HG03103 (cell line): ENCODE results near the gene GRK4.
"Not testable (repeated sequence)": the region's sequence is repeated elsewhere in the genome, so short reads cannot be mapped to it uniquely, and the experiment has no call there.

ENCODE experiments used
- ATAC-seq: cut with Tn5 transposase; IDR thresholded peaks from one replicate; pipeline ENCODE4 v1.9.1; 2021; ENCODE audit warnings: low read depth; ENCODE audit not compliant: unreplicated experiment

Gene GRK4

GRCh38 chr4:2963175-2963965 lies at the start of gene GRK4, which contains the start of gene NOP14:
TSS of gene GRK4 (plus strand) at chr4:2963571. CDS start at chr4:2964071, 500 bp downstream.
TSS of gene NOP14 (minus strand) at chr4:2963406. CDS start at chr4:2963319, 87 bp downstream.
- peak; percentile 88 for ATAC-seq

GRCh38 chr4:2914256-2915126 lies 48.9 kb upstream of the GRK4 start:
- ATAC-seq, result no peak

- no peak for ATAC-seq
Measured at GRCh38 chr4:2915789-2916188, 47.6 kb upstream of the GRK4 start.

- ATAC-seq, result not testable (repeated sequence)
Measured at GRCh38 chr4:2916696-2917095, 46.7 kb upstream of the GRK4 start.

- not testable (repeated sequence) for ATAC-seq
Measured at GRCh38 chr4:2918300-2918699, 45.1 kb upstream of the GRK4 start.

- not testable (repeated sequence) for ATAC-seq
Measured at GRCh38 chr4:2918714-2919113, 44.7 kb upstream of the GRK4 start.

- not testable (repeated sequence) for ATAC-seq
Measured at GRCh38 chr4:2922453-2923101, 40.8 kb upstream of the GRK4 start.

- no peak for ATAC-seq
Measured at GRCh38 chr4:2923141-2923551, 40.2 kb upstream of the GRK4 start.

GRCh38 chr4:2923668-2924173 lies 39.6 kb upstream of the GRK4 start:
- no peak for ATAC-seq

- no peak for ATAC-seq
Measured at GRCh38 chr4:2924286-2924685, 39.1 kb upstream of the GRK4 start.

GRCh38 chr4:2924765-2925301 lies 38.5 kb upstream of the GRK4 start:
- no peak for ATAC-seq

GRCh38 chr4:2925496-2925895 lies 37.9 kb upstream of the GRK4 start:
- no peak for ATAC-seq

GRCh38 chr4:2925931-2926860 lies 37.2 kb upstream of the GRK4 start:
- no peak for ATAC-seq

- ATAC-seq, result no peak
Measured at GRCh38 chr4:2927016-2927695, 36.2 kb upstream of the GRK4 start.

- ATAC-seq, result no peak
Measured at GRCh38 chr4:2927696-2928075, 35.7 kb upstream of the GRK4 start.

- no peak for ATAC-seq
Measured at GRCh38 chr4:2928242-2929176, 34.9 kb upstream of the GRK4 start.

- ATAC-seq, result no peak
Measured at GRCh38 chr4:2929469-2929868, 33.9 kb upstream of the GRK4 start.
